ENCODE results near the gene GIGYF2.

GIGYF2 gene

GRCh38 chr2:232800166-232800565, 103.0 kb downstream of the GIGYF2 start:
- Histone ChIP-seq H3K27ac (ENCODE audit: extremely low read depth, low read depth, low read length) (no peak overlapping the region), H3K36me3 (ENCODE audit: control insufficient read depth in 2 of 2, insufficient read depth in 1 of 2, low read length in 2 of 2) (peaks cover 62 to 68% of the 10 kb centered on the region in 2 experiments), H3K9me3 (ENCODE audit: control insufficient read depth, insufficient read depth, low read depth, low read length) (peaks cover 3% of the 10 kb centered on the region; the same call in 1 of the 2 replicates), H3K4me1 (ENCODE audit: control insufficient read depth, insufficient read depth, low read length) (no peaks in the 10 kb centered on the region), H3K4me3 (ENCODE audit: low read depth, low read length) (no peak overlapping the region)
- ChIA-PET POLR2A (no interaction called here), CTCF (no interaction called here)
- TF ChIP-seq HOXA7 (CRISPR knock-in tag; IDR thresholded peaks at IDR 0.05; ENCODE audit: borderline replicate concordance) (no peak), ZNF571 (tag by site-specific recombination; IDR thresholded peaks at IDR 0.05) (no peak), ZBTB20 (tag by site-specific recombination; IDR thresholded peaks at IDR 0.05) (no peak), SP2 (tag by site-specific recombination; IDR thresholded peaks at IDR 0.05) (no peak), KLF16 (tag by site-specific recombination; IDR thresholded peaks at IDR 0.05) (no peak), ZNF48 (tag by site-specific recombination; IDR thresholded peaks at IDR 0.05) (no peak), ZNF184 (tag by site-specific recombination; IDR thresholded peaks at IDR 0.05) (no peak), ZNF248 (tag by site-specific recombination; IDR thresholded peaks at IDR 0.05) (no peak), ZNF449 (tag by site-specific recombination; IDR thresholded peaks at IDR 0.05) (no peak), GLI4 (tag by site-specific recombination; IDR thresholded peaks at IDR 0.05) (no peak), ZNF514 (tag by site-specific recombination; IDR thresholded peaks at IDR 0.05) (no peak), YY2 (tag by site-specific recombination; IDR thresholded peaks at IDR 0.05) (no peak), ZNF654 (tag by site-specific recombination; IDR thresholded peaks at IDR 0.05; ENCODE audit: low read depth) (no peak), ZNF335 (tag by site-specific recombination; conservative IDR thresholded peaks at IDR 0.05) (no peak), ZNF138 (tag by site-specific recombination; IDR thresholded peaks at IDR 0.05; ENCODE audit: borderline replicate concordance) (no peak), ZNF843 (tag by site-specific recombination; IDR thresholded peaks at IDR 0.05) (no peak), GLIS2 (tag by site-specific recombination; IDR thresholded peaks at IDR 0.05) (no peak)
- TF ChIP-seq, protein P1, sequence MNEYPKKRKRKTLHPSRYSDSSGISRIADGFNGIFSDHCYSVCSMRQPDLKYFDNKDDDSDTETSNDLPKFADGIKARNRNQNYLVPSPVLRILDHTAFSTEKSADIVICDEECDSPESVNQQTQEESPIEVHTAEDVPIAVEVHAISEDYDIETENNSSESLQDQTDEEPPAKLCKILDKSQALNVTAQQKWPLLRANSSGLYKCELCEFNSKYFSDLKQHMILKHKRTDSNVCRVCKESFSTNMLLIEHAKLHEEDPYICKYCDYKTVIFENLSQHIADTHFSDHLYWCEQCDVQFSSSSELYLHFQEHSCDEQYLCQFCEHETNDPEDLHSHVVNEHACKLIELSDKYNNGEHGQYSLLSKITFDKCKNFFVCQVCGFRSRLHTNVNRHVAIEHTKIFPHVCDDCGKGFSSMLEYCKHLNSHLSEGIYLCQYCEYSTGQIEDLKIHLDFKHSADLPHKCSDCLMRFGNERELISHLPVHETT (tag by site-specific recombination; IDR thresholded peaks at IDR 0.05) = no peak

DNA sequence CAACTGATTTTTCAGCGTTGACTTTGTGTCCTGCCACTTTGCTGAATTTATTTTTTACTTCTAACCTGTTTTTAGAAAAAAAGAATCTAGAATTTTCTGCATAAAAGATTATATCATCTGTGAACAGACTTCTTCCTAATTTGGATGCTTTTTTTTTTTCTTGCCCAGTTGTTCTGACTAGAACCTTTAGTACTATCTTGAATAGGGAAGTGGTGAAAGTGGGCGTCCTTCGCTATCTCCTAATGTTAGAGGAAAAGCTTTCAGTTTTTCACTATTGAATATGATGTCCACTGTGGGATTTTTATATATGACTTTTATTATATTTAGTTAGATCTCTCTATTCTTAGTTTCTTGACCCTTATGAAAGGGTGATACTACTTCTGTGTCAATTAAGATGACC, 105.0 kb downstream of the GIGYF2 start:
- Histone ChIP-seq H3K4me1 (ENCODE audit: control insufficient read depth, insufficient read depth, low read length) (no peaks in the 10 kb centered on the region), H3K9me3 (ENCODE audit: control insufficient read depth, insufficient read depth, low read depth, low read length) (peaks cover 3% of the 10 kb centered on the region; the same call in 1 of the 2 replicates), H3K4me3 (ENCODE audit: low read depth, low read length) (no peak overlapping the region), H3K27ac (ENCODE audit: extremely low read depth, low read depth, low read length) (no peak overlapping the region), H3K36me3 (ENCODE audit: control insufficient read depth in 2 of 2, insufficient read depth in 1 of 2, low read length in 2 of 2) (peaks cover 55 to 65% of the 10 kb centered on the region in 2 experiments)
- TF ChIP-seq OVOL3 (tag by site-specific recombination; IDR thresholded peaks at IDR 0.05) = no peak
- TF ChIP-seq, protein P2, sequence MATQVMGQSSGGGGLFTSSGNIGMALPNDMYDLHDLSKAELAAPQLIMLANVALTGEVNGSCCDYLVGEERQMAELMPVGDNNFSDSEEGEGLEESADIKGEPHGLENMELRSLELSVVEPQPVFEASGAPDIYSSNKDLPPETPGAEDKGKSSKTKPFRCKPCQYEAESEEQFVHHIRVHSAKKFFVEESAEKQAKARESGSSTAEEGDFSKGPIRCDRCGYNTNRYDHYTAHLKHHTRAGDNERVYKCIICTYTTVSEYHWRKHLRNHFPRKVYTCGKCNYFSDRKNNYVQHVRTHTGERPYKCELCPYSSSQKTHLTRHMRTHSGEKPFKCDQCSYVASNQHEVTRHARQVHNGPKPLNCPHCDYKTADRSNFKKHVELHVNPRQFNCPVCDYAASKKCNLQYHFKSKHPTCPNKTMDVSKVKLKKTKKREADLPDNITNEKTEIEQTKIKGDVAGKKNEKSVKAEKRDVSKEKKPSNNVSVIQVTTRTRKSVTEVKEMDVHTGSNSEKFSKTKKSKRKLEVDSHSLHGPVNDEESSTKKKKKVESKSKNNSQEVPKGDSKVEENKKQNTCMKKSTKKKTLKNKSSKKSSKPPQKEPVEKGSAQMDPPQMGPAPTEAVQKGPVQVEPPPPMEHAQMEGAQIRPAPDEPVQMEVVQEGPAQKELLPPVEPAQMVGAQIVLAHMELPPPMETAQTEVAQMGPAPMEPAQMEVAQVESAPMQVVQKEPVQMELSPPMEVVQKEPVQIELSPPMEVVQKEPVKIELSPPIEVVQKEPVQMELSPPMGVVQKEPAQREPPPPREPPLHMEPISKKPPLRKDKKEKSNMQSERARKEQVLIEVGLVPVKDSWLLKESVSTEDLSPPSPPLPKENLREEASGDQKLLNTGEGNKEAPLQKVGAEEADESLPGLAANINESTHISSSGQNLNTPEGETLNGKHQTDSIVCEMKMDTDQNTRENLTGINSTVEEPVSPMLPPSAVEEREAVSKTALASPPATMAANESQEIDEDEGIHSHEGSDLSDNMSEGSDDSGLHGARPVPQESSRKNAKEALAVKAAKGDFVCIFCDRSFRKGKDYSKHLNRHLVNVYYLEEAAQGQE (tag by site-specific recombination; IDR thresholded peaks at IDR 0.05) = no peak
- no peak for TF ChIP-seq PBX3 (CRISPR knock-in tag; IDR thresholded peaks at IDR 0.05)
- TF ChIP-seq ZNF600 (tag by site-specific recombination; IDR thresholded peaks at IDR 0.05) = no peak
- TF ChIP-seq SETDB1 (IDR thresholded peaks at IDR 0.05; ENCODE audit: insufficient read length, low read length) = no peak
- TF ChIP-seq KLF7 (tag by site-specific recombination; IDR thresholded peaks at IDR 0.05; ENCODE audit: borderline replicate concordance) = no peak
- POLR2A ChIA-PET = no interaction called here
- CTCF ChIA-PET = no interaction called here

Measured in HEK293 (cell line).